ENCODE data around the gene ARHGAP11A.

ARHGAP11A gene

DNA sequence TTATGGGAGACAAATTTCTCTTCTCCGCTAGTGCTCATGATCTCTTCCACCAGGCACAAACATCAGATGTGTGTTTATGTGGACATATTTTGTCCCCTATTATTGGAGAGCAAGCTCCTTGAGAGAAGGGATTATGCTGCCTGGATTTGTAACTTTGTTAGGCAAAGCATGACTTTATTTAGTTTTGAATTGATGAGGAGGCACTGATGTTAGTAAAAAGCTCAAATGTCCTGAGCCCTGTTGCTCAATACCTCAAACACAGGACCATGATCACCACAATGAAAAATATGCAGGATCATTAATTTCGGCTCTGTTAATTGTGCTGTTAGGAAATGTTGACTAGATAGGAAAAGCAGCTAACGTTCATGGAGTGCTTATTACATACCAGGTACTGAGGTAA is 55.3 kb downstream of the ARHGAP11A start:
- Histone ChIP-seq H3F3A (ENCODE audit: insufficient read depth) (no peaks in the 10 kb centered on the region), H3K27me3 (ENCODE audit: low read length) (no peaks in the 10 kb centered on the region), H3K4me2 (ENCODE audit: low read depth, low read length, poor library complexity, severe bottlenecking) (no peak overlapping the region), H3K4me3 (ENCODE audit: insufficient read depth, low read length, poor library complexity, severe bottlenecking) (no peak overlapping the region), H2AFZ (ENCODE audit: low read depth, low read length, severe bottlenecking) (no peak overlapping the region), H3K9me3 (ENCODE audit: insufficient read depth, low read length) (no peaks in the 10 kb centered on the region), H3K79me2 (ENCODE audit: insufficient read depth, low read length) (no peaks in the 10 kb centered on the region), H4K20me1 (ENCODE audit: low read depth, low read length) (no peaks in the 10 kb centered on the region), H3K36me3 (ENCODE audit: low read length) (0 out of 2 replicates have a peak, but pooled peaks cover 4% of the 10 kb centered on the region), H3K9me2 (replicated peaks; ENCODE audit: insufficient read depth, low read length) (no peaks in the 10 kb centered on the region), H3K9ac (ENCODE audit: low read length) (no peak overlapping the region), H3K27ac (ENCODE audit: low read depth, low read length) (no peak overlapping the region)
- TF ChIP-seq EZH2phosphoT487 (conservative IDR thresholded peaks at IDR 0.05; ENCODE audit: low read length) (no peak), CTCF (IDR thresholded peaks at IDR 0.05; ENCODE audit: insufficient read depth, low read length, poor library complexity, severe bottlenecking) (no peak)

DNA sequence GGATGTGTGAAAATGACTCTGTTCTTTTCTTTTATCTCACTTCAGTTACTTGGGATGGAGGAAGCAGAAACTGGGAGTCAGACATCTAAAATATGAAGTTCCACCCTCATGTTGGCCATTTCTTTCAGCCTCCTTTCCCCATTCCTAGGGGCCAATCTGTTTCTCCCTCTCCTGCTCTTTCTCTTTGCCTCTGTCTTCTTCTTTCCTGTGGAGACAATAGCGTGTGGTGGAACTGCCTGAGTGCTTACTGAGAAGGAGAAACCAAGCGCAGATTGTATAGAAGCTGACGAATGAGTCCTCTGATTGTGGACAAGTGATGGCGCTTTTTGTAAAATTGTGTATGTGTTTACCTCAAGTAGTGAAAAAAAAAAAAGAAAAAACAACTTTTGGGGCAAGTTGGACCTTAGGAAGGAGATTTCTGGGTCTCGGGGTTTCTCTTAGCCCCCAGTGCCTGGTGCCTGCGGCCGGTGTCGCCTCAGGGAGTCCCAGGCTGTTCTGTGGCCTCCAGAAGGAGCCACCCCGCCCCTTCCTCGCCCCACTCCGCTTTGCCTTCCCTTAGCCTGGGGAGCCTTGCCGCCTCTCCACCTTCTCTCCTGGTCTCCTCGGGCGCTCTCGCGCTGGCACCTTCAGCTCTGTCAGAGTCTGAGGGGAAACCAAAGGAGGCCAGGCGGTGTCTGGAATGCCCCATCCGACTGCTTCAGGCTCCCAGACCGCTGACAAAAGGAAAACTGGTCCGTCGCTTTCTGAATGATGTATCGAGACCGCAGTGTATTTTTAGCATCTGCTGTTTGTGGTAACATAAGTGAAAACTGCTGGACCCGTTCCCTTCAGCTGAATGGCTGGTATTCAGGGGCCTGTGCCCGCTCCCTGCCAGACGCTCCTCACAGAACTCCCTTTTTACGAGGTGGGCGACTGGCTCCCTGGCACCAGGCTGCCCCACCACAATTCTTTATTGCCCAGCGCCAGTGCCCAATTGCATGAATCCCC is 56.3 kb downstream of the ARHGAP11A start:
- Histone ChIP-seq H2AFZ (ENCODE audit: low read depth, low read length, severe bottlenecking) (no peak overlapping the region), H3K4me2 (ENCODE audit: low read depth, low read length, poor library complexity, severe bottlenecking) (no peak overlapping the region), H3K27ac (ENCODE audit: low read depth, low read length) (no peak overlapping the region), H3K9me2 (replicated peaks; ENCODE audit: insufficient read depth, low read length) (no peaks in the 10 kb centered on the region), H3K36me3 (ENCODE audit: low read length) (0 out of 2 replicates have a peak, but pooled peaks cover 2% of the 10 kb centered on the region), H3F3A (ENCODE audit: insufficient read depth) (no peaks in the 10 kb centered on the region), H3K9ac (ENCODE audit: low read length) (no peak overlapping the region), H3K4me3 (ENCODE audit: insufficient read depth, low read length, poor library complexity, severe bottlenecking) (no peak overlapping the region), H3K27me3 (ENCODE audit: low read length) (no peaks in the 10 kb centered on the region), H4K20me1 (ENCODE audit: low read depth, low read length) (no peaks in the 10 kb centered on the region), H3K79me2 (ENCODE audit: insufficient read depth, low read length) (no peaks in the 10 kb centered on the region), H3K9me3 (ENCODE audit: insufficient read depth, low read length) (no peaks in the 10 kb centered on the region)
- no peak for TF ChIP-seq EZH2phosphoT487 (conservative IDR thresholded peaks at IDR 0.05; ENCODE audit: low read length)
- TF ChIP-seq CTCF (IDR thresholded peaks at IDR 0.05; ENCODE audit: insufficient read depth, low read length, poor library complexity, severe bottlenecking), result no peak

DNA sequence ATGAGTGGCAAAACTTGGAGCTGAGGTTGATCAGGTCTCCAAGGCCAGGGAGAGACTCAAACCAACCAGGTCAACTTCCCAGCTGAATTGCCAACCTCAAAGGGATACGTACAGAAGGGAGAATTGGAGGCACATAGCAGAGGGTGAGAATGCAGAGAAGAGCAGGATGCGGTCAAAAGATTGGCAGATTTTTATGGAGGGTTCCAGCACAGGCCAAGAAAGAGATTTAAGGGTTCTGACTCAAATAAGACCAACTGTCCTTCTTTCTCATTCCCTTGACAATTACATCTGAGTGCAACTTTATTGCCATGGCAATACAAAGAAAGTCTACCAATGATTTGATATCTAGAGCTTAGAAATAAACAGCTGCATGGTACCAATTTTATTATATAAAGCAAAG is 59.4 kb downstream of the ARHGAP11A start:
- Histone ChIP-seq H3K9me3 (ENCODE audit: insufficient read depth, low read length) (no peaks in the 10 kb centered on the region), H3K9ac (ENCODE audit: low read length) (no peak overlapping the region), H3K4me2 (ENCODE audit: low read depth, low read length, poor library complexity, severe bottlenecking) (no peak overlapping the region), H3K79me2 (ENCODE audit: insufficient read depth, low read length) (no peaks in the 10 kb centered on the region), H4K20me1 (ENCODE audit: low read depth, low read length) (no peaks in the 10 kb centered on the region), H3K27ac (ENCODE audit: low read depth, low read length) (no peak overlapping the region), H2AFZ (ENCODE audit: low read depth, low read length, severe bottlenecking) (no peak overlapping the region), H3F3A (ENCODE audit: insufficient read depth) (no peaks in the 10 kb centered on the region), H3K36me3 (ENCODE audit: low read length) (no peaks in the 10 kb centered on the region), H3K27me3 (ENCODE audit: low read length) (no peaks in the 10 kb centered on the region), H3K4me3 (ENCODE audit: insufficient read depth, low read length, poor library complexity, severe bottlenecking) (no peak overlapping the region), H3K9me2 (replicated peaks; ENCODE audit: insufficient read depth, low read length) (no peaks in the 10 kb centered on the region)
- no peak for TF ChIP-seq CTCF (IDR thresholded peaks at IDR 0.05; ENCODE audit: insufficient read depth, low read length, poor library complexity, severe bottlenecking)
- no peak for TF ChIP-seq EZH2phosphoT487 (conservative IDR thresholded peaks at IDR 0.05; ENCODE audit: low read length)
